HEK293 (cell line): ENCODE data around the gene VAPA.

ENCODE experiments used
- CTCF ChIP-seq: fragments of 450-650 bp; formaldehyde crosslinking; IDR thresholded peaks from 2 replicates; pipeline ENCODE4 v1.5.1; 2016; ENCODE audit warnings: missing biosample characterization, missing genetic modification characterization
- HOXD13 ChIP-seq: sonication (generic); formaldehyde crosslinking; IDR thresholded peaks from 2 replicates; pipeline ENCODE4 v1.8.0; 2022; ENCODE audit warnings: missing genetic modification reagents, borderline replicate concordance
- KLF16 ChIP-seq: fragments of 450-650 bp; formaldehyde crosslinking; IDR thresholded peaks from 2 replicates; pipeline ENCODE4 v1.5.1; 2017; ENCODE audit warnings: missing biosample characterization, missing genetic modification characterization
- REST ChIP-seq: fragments of 450-650 bp; formaldehyde crosslinking; IDR thresholded peaks from 2 replicates; pipeline ENCODE4 v1.5.1; 2016; ENCODE audit warnings: missing biosample characterization, missing genetic modification characterization
- SCRT2 ChIP-seq: fragments of 450-650 bp; formaldehyde crosslinking; IDR thresholded peaks from 2 replicates; pipeline ENCODE4 v1.5.1; 2016; ENCODE audit warnings: missing biosample characterization, missing genetic modification characterization
- ZNF18 ChIP-seq: fragments of 450-650 bp; formaldehyde crosslinking; IDR thresholded peaks from 2 replicates; pipeline ENCODE4 v1.5.1; 2016; ENCODE audit warnings: missing biosample characterization, missing genetic modification characterization
- ZNF211 ChIP-seq: fragments of 450-650 bp; formaldehyde crosslinking; IDR thresholded peaks from 2 replicates; pipeline ENCODE4 v1.5.1; 2016; ENCODE audit warnings: low read depth, missing biosample characterization, missing genetic modification characterization
- ZNF354C ChIP-seq: fragments of 450-650 bp; formaldehyde crosslinking; IDR thresholded peaks from 2 replicates; pipeline ENCODE4 v1.5.1; 2016; ENCODE audit warnings: missing biosample characterization, missing genetic modification characterization, low read depth, borderline replicate concordance

GRCh38 chr18:9973470-9973869, 59.7 kb downstream of the VAPA start:
- TF ChIP-seq REST (tag by site-specific recombination) (no peak), CTCF (no peak), HOXD13 (CRISPR knock-in tag) (no peak), ZNF354C (no peak), KLF16 (tag by site-specific recombination) (no peak), SCRT2 (no peak), ZNF211 (no peak), ZNF18 (tag by site-specific recombination) (no peak)
